PFSK-1 (cell line): ENCODE measurements around the gene SCN2B.

Experiments
- FOXP2 ChIP-seq: optimal IDR thresholded peaks from 2 replicates; pipeline ENCODE3; 2011; ENCODE audit warnings: borderline replicate concordance, control low read depth, inconsistent platforms; ENCODE audit not compliant: insufficient read depth; ENCODE audit errors: extremely low read length, extremely low read depth
- POLR2AphosphoS5 ChIP-seq: IDR thresholded peaks from 2 replicates; pipeline ENCODE4 v1.6.1; 2012; ENCODE audit warnings: low read depth, mild to moderate bottlenecking, control low read depth, low read length, moderate library complexity
- REST ChIP-seq, 2 experiments: IDR thresholded peaks; 2 replicates each; pipeline versions ENCODE4 v1.6.1 to v1.8.0; 2011 to 2012; ENCODE audit warnings: low read depth in 2 of 2, low read length in 2 of 2, control low read depth in 1 of 2, inconsistent platforms in 1 of 2, mild to moderate bottlenecking in 1 of 2, moderate library complexity in 1 of 2; ENCODE audit not compliant: insufficient read depth in 1 of 2
- SIN3A ChIP-seq: IDR thresholded peaks from 2 replicates; pipeline ENCODE4 v1.6.1; 2012; ENCODE audit warnings: mild to moderate bottlenecking, low read length, moderate library complexity, borderline replicate concordance; ENCODE audit not compliant: insufficient read depth
- TAF1 ChIP-seq: IDR thresholded peaks from 2 replicates; pipeline ENCODE4 v1.6.1; 2012; ENCODE audit warnings: low read length, control low read depth, borderline replicate concordance; ENCODE audit not compliant: insufficient read depth

The SCN2B gene

GRCh38 chr11:118176778-118177134 lies 317 bp upstream of the SCN2B start:
- TF ChIP-seq TAF1 (no peak), REST (IDR thresholded peaks at IDR 0.05; ENCODE audit: insufficient read depth in 1 of 2, low read depth in 2 of 2, low read length in 2 of 2) (no peak), POLR2AphosphoS5 (no peak)

- TF ChIP-seq TAF1 (no peak), REST (IDR thresholded peaks at IDR 0.05; ENCODE audit: insufficient read depth in 1 of 2, low read depth in 2 of 2, low read length in 2 of 2) (no peak), POLR2AphosphoS5 (no peak), SIN3A (no peak), FOXP2 (no peak)
Observed at GRCh38 chr11:118175031-118175992, 1.1 kb downstream of the SCN2B start.

DNA sequence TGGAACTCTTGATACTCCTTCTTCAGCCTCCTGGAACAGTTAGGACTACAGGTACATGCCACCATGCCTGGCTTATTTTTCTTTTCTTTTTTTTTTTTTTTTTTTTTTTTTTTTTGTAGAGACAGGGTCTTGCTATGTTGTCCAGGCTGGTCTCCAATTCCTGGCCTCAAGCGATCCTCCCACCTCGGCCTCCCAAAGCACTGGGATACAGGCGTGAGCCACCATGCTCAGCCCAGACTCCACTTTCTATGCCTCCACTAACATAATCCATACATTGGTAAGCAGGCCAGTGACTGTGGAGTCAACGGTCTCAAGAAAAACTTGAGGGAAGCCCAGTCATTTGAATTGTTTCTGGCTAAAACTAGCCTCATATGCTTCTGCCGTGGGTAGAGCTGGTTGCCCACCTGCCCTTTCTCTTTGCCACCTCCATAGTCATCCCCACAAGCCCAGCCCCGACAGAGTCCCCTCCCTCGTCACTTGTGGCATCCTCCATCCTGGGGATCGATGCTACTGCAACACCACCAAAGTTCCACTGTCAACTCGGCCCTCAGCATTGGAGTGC lies 2.4 kb downstream of the SCN2B start:
- TF ChIP-seq SIN3A (no peak), TAF1 (no peak), REST (IDR thresholded peaks at IDR 0.05; ENCODE audit: insufficient read depth in 1 of 2, low read depth in 2 of 2, low read length in 2 of 2) (no peak), FOXP2 (no peak)

DNA sequence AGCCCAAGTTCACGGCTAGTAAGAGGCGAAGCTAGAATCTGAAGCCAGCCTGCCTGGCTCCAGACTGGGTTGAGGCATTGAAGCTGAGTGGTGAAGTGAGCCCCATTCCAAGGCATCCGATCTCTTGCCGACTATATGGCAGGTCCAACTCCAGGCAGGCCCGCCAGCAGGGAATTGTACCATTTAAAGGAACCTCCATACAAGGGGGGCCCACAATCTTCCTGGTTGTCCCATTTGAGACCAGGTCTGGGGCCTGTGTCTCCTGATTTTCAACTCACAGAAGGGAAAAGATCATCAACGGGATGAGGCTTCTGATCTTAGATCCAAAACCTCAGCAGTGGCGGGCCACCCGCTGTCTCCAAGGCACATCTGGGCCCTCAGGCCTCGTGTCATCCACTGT lies 4.1 kb downstream of the SCN2B start:
- TF ChIP-seq FOXP2 (no peak), TAF1 (no peak), POLR2AphosphoS5 (no peak), REST (IDR thresholded peaks at IDR 0.05; ENCODE audit: insufficient read depth in 1 of 2, low read depth in 2 of 2, low read length in 2 of 2) (no peak), SIN3A (no peak)
